GM18861 (cell line): Measurements from ENCODE around the gene PDZD4.

Experiments used
- ATAC-seq: cut with Tn5 transposase; IDR thresholded peaks from one replicate; pipeline ENCODE4 v1.9.1; 2021; ENCODE audit not compliant: unreplicated experiment

Gene PDZD4

DNA sequence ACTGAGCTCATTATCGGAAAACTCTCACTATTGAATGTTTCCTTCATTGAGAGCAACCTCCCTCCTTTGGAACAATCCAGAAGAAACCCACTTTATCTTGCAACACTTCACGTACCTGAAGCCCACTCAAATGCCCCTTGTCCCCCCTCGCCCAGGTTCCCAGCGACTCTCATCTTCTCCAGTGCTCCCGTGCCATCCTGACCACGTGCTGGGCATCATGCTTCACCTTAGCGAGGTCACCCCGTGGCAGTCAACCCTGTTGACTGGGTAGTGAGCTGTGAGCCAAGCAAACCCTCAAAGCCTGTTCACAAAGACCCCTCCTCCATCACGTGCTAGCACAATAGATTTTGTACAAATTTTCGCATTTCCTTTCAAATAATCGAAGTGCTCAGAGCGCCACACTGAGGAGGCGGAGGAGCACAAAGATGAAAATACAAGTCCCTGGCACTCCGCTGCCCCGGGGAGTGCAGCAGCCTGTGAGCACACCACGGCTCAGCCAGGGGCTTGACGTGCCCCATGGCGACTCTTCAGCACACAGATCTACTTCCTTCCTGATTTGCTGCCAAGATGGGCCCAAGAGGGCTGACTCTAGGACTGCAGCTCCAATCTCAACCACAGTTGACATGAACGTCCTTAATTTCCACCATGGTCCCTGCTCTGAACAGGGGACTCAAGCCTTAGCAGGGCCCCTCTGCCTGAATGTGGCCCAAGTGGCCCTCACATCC is 15.6 kb downstream of the PDZD4 start:
- ATAC-seq = no peak

DNA sequence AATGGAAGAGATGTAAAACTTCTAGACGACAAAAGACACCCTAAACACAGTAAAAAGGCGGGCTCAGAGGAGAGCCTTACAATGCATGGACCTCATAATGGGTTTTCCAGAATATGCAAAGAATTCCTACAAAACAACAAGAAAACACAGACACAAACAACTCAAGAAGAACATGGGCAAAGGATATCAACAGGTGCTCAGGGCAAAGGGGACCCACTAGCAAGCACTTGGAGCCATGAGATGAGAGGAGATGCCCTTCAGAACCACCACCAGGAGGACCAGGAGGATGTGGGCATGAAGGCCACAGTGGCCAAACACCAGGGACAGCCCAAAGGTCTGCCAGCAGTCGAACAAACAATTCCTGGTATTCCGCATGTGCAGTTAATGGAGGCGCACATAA is 17.2 kb downstream of the PDZD4 start:
- no peak for ATAC-seq

DNA sequence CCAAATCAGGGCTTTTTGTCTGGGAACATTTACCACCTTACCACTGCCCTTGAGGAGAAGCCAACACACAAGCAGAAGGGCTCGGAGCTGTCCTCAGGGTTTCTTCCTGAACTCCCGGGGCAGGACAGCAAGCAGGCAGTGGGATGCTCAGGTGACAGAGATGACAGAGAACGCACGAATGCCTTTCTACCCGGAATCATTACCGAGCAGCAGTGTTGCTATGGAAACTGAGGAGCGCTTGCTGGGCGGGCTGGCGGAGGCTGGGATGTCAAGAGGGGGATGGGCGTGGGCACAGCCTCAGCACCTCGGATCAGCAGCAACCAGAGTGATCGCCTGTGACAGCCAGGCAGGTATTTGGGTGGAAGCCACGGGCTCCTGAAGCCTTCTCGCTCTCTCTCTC is 18.1 kb downstream of the PDZD4 start:
- ATAC-seq = no peak

DNA sequence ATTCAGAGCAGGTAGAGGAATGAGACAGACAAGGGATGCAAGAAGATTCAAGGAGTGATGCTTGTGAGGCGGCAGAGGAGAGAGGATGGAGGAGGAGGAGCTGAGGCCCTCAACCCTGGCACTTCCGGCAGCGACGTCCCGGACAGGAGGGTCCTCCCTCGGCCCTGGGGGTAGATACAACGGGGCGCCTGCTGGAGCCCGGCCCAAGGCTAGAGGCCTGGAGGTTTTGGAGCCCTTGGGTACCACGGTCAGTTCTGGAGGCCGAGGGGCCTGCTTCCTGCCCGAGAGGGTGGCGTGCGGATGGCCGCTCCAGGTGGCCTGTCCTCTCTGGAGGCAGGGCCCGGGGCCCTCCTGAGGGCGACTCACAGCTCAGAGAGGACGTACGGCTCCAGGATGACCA is 22.4 kb downstream of the PDZD4 start:
- no peak for ATAC-seq

DNA sequence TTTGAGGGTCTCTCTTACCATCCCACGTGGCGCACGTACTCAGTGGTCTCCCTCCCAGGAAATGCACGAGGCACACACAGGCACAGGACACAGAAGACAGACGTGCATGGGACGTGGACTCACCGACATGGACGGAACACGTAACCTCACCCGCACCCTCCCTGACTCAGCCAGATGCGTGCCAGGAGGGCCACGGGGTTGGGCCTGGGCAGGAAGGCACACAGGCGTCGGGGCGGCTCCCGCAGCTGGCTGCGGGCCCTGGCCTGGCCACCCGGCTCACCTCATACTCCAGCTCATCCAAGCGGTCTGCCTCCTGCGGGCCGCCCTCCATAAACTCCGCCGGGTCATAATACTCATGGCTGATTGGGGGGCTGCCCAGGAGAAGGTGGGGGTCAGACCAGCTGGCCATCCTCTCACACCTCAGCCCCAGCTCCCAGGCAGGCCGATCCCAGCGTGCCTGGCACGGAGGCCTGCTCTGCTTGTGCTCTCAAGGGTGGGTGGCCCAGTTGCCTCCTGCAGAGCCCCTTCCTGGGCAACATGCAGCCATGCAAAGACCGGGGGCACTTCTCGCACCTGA is 23.3 kb downstream of the PDZD4 start:
- ATAC-seq = no peak

DNA sequence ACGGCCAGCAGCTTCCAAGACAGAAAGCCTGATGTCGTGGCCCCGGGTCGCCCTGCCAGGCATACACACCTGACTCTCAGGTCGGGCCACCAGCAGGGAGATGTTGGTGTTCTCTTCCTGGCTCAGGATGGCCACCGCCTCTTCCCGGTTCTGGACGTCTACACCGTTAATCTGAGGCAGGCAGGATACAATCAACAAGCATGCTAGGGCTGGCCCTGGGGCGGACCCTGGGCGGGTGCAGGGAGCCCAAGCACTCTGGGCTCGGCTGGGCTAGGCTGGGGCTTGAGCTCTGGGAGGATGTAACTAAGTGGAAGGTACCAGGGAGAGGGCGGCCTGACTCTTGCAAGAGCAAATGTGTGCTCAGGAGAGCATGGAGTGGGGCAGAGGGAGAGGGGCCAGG is 24.9 kb downstream of the PDZD4 start:
- no peak for ATAC-seq

DNA sequence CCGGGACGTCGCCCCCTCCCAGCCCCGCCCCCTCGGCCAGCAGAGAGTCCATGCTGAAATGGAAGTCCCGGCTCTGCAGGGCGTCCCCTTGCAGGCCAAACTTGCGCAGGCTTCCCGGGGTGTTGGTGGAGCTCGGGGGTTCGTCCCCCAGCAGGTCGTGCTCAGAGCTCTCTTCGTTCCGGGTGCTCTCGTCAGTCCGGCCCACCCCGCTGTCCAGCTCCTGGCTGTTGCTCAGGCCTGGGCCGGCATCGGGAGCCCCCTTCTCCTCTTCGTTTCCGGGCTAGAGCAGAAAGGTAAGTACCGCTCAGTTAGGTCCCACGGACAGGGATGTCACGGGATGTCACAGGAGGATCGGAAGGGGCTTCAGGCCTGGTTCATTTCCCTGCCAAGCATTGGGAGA is 25.7 kb downstream of the PDZD4 start:
- no peak for ATAC-seq

DNA sequence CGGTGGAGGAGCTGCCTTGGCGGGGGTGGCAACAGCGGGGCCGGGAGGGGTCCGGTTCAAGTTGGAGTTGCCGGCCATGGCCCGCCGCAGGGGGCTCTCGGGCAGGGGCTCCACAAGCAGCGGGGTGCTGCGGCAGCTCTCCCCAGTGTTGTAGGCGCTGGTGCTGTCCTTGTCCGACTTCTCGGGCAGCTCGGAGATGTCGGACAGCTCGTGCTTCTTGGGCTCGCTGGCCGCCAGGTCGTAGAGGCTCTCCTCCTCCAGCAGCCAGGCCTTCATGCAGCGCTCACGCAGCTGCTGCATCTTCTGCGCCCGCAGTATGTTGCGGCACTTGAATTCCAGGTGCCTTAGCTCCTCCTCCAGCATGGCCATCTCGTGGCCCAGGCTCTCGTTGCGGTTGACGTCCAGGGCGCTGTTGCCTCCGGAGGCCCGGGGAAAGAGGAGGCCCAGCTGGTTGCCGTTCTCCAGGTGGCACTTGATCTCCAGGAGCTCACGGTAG is 26.2 kb downstream of the PDZD4 start:
- ATAC-seq = no peak

DNA sequence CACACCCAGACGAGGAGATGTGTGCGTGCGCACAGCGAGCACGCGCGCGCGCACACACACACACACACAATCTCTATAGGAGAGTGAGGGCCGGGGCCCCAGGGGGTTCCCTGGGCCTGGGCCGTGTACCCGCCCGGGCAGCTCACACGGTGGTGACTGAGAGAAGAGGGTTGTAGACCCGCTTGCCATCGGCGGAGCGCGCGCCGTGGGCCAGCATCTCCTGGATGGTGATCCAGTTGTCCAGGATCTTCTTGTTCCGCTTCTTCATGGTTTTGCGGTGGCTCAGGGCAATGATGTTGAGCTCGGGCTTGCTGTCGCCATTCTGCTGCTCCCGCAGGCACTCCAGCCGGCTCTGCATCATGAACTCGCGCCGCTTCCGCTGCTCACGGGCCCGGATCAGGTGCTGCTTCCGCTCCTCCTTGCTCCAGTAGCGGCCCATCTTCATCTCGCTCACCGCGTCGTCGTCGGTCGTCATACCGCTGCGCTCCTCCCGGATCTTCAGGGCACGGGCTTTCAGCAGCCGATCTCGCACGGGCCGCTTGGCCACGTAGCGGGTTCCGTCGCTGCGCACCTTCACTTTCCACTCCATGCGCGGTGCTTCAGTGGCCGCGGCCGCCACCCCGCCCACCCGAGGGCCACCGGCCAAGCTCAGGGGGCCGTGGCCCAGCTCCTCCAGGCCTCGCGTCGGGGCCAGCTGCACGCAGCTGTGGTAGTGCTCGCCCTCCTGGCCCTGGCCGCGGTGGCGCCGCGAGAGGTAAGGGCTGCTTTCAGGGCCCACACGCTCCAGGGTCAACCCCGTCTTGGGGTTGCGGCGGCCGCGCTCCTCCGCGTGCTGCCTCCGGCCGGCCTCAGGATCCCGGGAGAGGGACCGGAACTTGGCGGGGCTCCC is 26.9 kb downstream of the PDZD4 start:
- no peak for ATAC-seq

DNA sequence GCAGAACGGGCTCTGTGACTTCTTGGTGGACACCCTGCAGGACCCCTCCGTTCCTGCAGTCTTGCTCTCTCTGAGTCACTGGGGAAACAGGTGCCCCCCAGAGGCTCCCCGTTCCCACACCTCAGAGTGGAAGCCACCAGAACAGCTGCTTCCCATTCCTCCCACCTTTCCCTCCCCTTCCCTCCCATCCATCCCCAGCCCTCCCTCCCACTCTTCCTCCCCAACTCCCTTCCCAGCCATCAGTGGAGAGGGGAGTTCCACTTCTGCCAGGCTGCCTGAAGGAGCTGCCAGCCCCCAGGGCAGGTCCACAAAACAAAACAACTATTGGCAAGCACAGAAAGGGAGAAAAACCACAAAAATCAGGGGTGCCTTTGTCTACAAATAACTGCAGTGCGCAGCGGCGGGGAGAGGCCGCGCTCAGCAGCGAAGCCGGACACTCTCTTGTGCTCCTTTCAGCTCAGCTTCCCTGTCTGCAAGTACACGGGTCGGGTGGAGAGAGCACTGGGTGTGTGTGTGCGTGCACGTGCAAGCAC is 27.8 kb downstream of the PDZD4 start:
- no peak for ATAC-seq

DNA sequence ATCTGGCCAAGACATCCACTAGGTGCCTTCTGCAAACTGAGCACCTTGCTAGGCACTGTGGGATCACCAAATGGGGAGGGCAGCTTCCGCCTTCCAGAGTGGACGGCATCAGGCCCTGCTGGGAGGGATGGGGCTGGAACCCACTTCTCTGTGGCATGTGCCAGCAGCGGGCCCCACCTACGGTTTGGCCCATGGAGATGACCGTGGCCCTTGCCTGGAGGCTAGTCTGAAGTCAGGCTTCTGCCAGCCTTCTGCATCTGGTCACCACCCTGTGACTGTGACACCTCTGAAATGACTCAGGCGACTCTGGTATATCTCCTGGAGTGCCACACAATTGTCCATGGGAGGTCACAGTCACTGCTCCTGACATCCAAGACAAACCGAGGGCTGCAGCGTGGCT is 28.7 kb downstream of the PDZD4 start:
- ATAC-seq = no peak

DNA sequence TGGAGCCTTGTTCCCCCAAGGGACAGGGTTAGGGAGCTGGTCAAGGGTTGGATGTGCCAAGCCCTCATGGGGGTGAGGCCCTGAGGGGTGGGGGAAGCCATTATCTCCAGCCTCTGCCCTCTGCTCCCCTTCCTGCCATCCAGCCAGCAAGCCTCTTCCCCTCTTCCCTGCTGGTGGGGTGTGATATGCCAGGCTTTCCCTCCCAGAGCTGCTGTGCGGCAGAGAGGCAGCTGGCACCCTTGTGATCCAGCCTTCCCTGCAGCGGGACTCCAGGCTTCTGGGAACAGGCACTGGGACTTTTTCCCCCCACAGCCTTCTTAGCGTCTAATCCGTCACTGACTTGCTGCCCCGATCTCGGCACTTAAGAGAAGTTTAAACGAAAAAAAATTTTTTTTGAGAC is 29.6 kb downstream of the PDZD4 start:
- ATAC-seq = no peak

DNA sequence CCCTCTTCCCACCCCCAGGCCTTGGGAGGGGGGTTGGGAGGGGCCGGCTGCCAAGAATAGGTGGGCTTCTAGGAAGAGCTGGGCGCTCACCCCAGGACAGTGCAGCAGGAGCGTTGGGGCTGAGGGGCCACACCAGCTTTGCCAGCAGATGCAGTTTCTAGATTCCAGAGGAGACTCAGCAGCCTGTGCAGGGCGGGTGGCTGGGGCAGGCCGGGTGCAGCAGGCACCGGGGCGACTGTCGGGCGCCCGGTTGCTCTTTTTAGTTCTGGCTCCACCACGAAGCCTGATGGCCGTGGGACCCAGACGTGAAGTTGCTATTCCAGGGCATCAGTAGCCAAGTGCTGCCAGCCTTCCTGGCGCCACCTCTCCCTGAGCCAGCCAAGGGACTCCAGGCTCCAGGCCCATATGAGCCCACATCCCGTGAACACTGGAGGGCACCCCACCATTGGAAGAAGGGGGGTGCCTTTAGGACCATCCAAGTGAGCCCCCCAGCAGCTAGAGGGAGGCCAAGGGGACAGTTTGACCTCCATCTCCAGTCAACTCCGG is 30.1 kb downstream of the PDZD4 start:
- ATAC-seq = no peak

DNA sequence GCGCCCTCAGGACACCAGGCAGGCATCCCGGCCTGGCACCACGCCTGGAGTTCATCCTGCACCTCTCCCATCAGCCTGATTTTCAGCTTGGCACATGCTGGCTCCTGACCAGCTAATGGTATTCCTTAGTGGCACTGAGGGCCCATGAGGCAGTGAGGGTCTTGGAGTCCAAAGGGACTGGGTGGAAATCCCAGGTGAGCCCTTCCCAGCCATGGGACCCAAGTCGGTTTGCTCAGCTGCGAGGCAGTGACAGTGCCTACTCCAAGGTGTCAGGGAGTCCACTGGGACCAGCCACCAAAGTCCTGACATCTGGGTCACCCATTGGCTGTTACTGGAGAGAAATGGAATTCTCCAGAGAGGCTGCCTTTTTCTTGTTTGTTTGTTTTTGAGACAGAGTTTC is 31.0 kb downstream of the PDZD4 start:
- no peak for ATAC-seq

DNA sequence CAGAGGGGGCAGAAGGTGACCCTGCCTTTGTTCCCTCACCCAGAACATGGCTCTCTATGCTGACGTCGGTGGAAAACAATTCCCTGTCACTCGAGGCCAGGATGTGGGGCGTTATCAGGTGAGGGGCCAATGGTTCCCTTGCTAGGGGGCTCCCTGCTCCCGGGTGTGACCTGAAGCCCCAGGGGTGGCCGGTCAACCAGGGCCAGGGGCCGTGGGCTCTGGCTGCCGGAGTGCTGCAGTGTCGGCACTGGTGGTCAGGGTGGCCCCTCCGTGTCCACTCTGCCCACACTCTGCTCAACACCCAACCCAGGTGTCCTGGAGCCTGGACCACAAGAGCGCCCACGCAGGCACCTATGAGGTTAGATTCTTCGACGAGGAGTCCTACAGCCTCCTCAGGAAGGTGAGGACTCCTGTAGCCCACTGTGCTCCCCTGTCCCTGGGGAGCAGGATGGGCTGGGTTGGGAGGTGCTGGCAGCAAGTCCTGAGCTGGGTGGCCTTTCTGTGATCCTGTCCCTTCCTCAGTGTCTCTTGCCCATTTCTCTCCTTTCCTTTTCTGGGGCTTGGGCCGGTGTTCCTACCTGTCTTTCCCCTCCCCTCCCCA is 32.8 kb downstream of the PDZD4 start:
- no peak for ATAC-seq

DNA sequence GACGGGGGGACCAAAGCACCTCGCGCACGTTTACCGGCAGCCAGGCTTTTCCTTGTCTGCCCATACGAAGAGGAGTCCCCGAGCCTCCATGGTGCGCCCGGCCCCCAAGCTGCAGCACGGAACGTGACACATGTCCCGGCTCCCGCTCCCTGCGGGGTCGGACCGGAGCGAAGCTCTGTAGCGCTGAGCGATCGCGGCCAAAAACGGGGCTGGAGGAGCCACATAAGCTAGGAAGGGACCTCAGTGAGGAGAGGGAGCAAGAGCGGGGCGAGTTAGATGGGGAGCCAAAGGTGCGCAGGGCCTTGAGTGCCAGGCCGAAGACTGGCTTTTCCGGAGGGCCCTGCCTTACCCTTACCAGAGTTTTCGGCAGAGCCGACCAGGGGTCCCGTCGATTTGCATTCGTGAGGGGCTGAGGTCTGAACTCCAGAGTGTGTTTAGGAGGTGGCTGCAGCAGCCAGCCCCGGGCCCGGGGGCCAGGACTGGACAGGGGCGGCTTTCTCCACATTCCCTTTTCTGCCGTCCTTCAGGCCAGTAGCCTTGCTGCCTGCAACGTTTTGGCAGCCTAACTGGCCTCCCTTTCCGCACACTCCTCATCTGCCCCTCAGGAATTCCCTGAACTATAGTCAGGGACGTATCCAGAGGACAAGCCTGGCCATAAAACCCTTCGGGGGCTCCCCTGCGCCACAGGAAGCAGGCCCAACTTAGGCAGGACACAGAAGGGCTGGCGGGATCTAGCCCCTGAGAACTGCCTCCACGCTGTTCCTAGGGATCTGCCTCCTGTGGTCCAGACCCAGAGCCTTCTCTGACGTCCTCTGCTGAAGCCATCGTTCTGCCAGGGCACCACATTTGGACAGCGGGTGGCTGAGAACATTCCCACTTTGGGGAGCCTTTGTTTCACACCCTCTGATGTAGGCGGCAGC is 35.2 kb downstream of the PDZD4 start:
- no peak for ATAC-seq

DNA sequence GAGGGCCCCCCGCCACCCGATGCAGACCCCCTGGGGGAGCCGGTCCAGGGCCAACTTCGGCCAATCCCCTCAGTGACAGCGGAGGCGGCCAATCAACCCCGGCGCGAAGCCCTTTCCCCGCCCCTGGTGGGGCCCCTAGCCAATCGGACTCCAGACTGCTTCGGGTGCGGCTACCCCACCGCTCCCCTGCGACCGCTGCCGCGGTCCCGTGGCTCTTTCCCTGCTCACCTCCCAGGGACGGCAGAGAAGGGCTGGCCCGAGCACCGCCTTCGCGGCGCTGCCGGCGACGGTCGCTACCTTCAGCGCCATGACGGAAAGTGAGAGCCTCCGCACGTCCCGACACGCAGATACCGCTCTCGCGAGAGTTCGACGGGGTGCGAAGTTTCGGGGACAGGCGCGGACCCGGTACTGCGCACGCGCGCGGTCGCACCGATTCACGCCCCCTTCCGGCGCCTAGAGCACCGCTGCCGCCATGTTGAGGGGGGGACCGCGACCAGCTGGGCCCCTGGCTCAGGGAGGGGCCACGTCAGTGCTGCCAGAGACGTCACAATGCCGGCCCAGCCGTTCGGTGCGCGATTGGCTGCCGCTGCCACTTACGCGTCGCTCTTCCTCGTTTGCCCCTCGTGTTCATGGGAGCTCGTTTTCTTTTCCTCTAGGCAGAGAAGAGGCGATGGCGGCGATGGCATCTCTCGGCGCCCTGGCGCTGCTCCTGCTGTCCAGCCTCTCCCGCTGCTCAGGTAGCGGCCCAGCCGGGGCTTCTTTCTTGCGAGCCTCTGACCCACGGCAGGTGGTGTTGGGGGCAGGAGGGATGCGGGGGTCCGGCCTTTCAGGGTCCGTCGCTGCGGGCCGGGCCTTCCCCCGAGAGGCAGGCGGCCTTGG is 36.1 kb downstream of the PDZD4 start, which contains the start of the genes IDH3G and SSR4:
Gene IDH3G, minus strand, starts transcription at position 358 of the 879 bp plus-strand sequence. Its CDS starts 49 bp downstream, at position 309.
Gene SSR4, plus strand, starts transcription at position 651 of the 879 bp plus-strand sequence. Its CDS starts 20 bp downstream, at position 671.
- peak; percentile 84 for ATAC-seq

DNA sequence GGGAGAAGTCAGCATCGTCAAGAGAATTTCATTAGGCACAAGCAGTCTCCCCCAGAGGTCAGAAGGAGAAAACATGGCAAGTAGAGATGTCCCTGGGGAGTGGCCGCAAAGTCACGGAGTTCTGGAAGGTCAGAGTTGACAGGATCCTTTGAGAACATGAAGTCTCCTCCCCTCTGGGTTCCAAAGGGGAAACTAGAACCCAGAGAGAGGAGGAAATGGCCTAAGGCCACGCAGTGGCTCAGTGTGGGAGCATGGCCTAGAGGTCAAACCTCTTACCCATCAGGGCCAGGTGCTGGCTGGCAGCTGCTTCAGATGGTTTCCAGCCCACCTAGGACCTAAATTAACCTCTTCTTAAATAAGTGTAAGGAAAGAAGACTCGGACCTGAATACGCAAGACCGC is 37.1 kb downstream of the PDZD4 start:
- ATAC-seq = no peak

DNA sequence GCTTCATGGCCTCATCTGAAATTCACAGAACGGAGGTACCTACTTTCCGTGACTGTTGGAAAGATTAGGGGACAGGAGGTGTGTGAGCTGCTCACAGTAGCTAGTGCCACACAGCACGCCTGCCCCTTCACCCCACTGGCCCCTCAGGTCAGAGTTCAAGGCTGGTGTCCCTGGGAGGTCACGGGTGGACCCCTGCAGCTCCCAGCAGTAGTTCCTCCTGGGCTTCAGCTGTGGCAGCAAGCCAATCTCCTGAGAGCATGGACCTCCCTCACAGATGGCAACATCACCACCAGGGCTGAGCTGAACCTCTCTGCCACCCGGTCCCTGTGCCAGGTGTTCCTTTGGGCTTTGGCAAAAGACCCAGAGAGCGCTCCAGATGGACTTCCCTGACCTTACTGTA is 38.0 kb downstream of the PDZD4 start:
- ATAC-seq = no peak
